ENCODE measurements around the gene PRDM16. TPM values are rescaled to one million over a fixed set of nuclear protein-coding genes. Genes with fewer than 3 reads are reported as not detected.

PRDM16 gene
- total and polyA plus RNA-seq, 2 of the 8 experiments (the other 6 are each of a cell fraction or from before 2014, with no cell fraction given) = 0.39 to 0.43 TPM

- TF ChIP-seq CBX8 (IDR thresholded peaks at IDR 0.05; ENCODE audit: borderline replicate concordance, low read depth, low read length) (no peak), NANOG (IDR thresholded peaks at IDR 0.05; ENCODE audit: insufficient read depth, low read depth, low read length, poor library complexity, severe bottlenecking) (no peak), POLR2AphosphoS5 (IDR thresholded peaks at IDR 0.05; ENCODE audit: low read depth, low read length) (no peak), JUND (IDR thresholded peaks at IDR 0.05; ENCODE audit: low read length) (no peak), SUZ12 (IDR thresholded peaks at IDR 0.05; ENCODE audit: low read length) (no peak), KDM5A (IDR thresholded peaks at IDR 0.05; ENCODE audit: low read length) (no peak), ASH2L (IDR thresholded peaks at IDR 0.05; ENCODE audit: low read length) (no peak), RFX5 (IDR thresholded peaks at IDR 0.05; ENCODE audit: borderline replicate concordance, low read depth, low read length) (no peak), CHD2 (IDR thresholded peaks at IDR 0.05; ENCODE audit: low read length) (no peak)
These were observed 118.6 kb downstream of the PRDM16 start (continued) for GRCh38 chr1:3187415-3188149.

All from H1 (cell line).